CD4-positive, alpha-beta T cell treated with Interleukin-4 for 1 hour (primary cell): ENCODE data around the gene C1orf159.
"Not testable (repeated sequence)": the region's sequence is repeated elsewhere in the genome, so short reads cannot be mapped to it uniquely, and the experiment has no call there.

Experiments used
- DNase-seq, 2 donors: peaks; one replicate each; pipeline ENCODE4 v3.0.0-alpha.2; 2020 to 2022

Gene C1orf159

DNA sequence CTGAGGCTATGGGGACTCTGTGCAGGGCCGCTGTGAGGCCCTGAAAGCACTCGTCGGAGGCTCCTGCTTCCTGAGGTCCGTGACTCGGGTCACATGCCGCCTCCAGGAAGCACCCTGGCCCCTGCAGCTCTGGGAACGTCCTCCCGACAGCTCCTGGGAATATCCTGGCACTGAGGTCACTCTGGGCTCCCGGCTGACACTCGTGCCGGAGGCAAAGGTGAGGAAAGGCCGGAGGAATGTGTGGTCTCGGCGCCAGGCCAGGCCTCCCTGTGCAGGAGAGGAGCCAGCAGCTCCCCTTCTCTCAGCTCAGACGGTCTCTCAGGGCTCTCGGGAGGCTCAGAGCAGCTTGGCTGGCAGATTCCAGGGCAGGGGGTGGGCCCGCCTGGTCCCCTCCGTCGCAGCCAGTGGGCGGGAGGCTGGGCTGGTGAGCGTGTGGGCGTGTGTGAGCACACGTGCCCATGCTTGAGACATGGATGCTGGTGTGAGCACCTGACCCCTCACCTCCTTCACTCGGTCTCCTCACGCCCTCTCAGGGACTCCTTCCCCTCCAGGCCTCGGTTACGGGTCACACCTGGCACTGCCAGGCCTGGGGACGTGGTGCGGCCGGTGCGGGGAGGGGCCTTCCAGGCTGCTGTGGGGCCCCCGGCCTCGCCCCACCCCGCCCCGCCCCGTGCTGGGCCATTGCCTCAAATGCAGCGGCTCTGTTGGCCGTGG is 36.3 kb downstream of the C1orf159 start:
- DNase-seq = peak in 1 of 2 donors; percentile 26

DNA sequence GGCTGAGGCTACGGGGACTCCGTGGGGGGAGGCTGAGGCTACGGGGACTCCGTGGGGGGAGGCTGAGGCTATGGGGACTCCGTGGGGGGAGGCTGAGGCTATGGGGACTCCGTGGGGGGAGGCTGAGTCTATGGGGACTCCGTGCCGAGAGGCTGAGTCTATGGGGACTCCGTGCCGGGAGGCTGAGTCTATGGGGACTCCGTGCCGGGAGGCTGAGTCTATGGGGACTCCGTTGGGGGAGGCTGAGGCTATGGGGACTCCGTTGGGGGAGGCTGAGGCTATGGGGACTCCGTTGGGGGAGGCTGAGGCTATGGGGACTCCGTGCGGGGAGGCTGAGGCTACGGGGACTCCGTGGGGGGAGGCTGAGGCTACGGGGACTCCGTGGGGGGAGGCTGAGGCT is 38.5 kb downstream of the C1orf159 start:
- DNase-seq = not testable (repeated sequence)

DNA sequence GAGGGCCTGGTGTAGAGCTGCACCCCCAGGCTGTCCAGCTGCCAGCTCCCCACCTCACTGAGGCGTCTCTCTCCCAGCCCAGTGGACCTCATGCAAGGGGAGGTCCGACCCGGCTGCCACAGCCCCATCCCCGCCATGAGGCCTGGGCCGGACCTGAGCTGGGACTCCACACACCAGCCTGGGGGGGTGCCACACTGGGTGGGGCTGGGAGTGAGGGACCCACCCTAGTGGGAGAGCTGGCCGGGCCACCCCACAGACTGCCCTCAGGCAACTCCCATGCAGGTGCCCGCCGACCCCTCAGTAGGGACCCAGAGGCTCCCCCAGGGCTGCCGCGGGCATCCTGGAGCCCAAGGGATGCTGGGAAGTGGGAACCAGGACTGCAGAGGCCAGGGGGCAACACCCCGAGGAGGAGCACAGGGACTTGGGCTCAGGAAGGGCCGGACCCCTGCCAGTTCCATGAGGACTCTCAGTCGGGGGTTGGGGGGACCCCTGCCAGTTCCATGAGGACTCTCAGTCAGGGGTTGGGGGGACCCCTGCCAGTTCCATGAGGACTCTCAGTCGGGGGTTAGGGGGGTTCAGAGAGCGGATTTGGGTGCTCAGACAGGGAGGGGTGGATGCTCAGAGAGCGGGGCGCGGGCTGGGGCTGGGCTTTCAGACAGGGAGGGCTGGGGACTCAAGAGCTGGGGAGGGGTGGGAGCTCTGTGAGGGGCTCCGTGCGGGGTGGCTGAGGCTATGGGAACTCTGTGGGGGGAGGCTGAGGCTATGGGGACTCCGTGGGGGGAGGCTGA is 40.5 kb downstream of the C1orf159 start:
- no peak for DNase-seq

DNA sequence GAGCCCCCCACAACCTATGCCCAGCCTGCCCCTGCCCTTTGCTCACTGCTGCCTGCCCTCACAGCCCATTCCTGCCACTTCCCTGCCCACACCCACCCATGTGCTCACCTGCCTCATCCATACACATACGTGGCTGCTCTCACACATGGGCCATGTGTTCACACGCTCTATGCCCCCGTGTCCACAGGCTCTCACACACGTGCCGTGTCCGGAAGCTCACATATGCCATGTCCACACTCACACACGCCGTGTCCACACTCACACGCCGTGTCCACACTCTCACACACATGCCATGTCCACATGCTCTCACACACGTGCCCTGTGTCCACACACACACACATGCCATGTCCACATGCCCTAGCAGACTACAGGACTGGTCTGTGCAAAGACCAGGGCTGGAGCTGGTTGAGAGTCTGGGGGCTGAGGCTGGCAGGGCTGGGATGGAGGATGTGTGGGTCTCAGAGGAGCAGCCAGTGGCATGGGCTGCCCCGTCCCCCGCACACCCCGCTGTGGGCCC is 41.2 kb downstream of the C1orf159 start:
- no peak for DNase-seq

DNA sequence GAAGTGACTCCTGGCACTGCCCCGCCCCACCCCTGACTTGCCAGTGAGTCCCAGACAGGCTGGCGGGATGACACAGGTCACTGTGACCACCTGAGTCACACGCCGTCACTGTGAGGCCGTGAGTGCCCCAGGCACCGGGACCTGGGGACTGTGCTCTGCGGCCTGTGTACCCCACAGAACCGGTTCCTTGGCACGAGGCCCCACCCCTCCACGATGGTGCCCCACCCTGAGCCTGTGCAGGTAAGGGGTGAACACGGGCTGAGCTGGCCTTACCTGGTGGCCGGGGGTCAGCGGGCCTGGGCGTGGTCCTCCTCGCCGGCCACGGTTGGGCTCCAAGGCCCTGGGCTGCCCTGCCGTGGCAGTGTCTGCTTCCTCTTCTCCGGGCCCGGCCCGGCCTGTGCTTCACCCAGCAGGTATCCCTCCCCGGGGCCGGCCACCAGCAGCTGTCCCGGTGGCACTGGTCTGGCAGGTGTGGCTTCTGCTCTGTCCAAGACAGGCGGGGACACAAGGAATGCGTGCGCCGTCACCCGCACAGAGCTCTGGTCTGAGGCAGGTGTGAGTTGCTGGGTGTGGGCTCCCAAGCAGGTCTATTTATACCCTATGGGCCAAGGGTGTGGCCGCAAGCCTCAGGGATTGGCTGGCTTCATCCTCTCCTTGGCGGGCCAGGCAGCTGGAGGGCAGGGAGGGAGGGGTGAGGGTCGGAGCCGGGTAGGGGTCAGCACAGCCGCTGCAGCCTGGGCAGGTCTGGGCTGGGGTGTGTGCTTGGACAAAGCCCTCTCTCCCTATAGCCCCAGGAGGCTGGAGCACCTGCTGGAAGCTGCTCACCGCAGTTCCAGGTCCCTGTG is 41.9 kb downstream of the C1orf159 start, which contains the start of gene RNF223:
Gene RNF223 (minus strand): TSS at position 564 of the 845 bp plus-strand sequence. CDS start 1,740 bp downstream, outside the sequence.
- DNase-seq = no peak

DNA sequence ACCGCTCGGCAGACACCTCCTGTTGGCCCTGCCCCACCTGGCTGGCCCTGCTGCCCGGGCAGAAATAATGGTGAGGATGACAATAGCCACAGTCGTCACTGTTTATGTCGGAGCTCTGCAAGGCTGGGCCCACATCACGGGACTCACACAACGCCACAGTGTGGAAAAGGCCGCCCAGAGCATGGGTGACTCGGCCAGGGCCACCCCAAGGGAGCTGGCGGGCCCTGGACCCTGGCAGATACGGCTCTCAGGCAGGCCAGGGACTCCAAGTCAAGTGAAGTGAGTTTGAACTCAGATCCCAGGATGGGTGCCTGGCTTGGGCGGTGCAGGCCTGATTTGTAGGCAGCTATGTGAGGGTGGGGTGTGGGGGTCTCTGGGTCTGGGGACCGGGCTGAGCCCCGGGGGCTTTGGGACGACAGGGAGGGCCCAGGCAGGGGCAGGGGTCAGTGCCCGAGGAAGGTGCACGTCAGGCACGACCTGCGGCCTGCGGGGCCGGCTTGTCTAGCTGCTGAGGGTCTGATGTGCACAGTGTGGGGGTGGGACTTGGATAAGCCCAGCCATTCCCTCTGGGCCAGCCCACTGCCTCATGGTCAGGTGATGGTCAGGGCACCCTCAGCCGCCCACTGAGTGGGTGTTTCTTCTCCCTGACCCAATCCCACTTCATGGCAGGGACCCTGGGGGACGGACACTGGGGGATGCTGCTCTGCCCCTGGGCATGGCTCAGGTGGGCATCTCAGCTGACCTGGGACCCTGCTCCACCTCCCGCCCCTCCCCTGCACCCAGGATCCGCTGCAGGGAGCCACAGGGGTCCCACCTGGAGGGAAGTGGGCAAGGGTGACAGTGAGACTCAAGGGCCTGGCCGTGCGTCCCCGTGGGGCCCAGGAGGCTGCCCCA is 42.8 kb downstream of the C1orf159 start:
- DNase-seq = no peak

DNA sequence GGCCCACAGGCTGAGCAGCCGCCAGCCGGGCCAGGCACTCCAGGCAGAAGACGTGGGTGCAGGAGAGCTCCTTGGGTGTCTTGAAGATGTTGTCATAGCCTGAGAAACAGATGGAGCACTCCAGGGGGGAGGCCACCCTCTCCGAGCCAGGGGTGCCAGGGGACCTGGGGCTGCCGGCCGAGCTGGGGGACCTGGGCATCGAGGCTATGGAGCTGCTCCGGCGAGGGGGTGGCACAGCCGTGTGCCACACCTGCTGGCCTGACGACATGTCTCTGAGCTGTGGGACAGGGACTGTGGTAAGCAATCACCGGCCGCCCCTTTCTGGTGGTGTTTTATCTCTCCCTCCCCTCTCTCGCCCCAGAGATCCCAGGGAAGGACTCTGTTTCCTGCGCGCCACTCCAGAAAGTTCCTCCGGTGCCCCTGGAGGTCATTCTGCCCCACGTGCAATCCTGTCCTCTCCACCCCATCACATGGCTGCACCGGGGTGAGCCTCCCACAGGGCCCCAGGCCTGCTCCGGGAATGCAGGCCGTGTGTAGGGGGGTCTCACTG is 43.5 kb downstream of the C1orf159 start:
- no peak for DNase-seq

DNA sequence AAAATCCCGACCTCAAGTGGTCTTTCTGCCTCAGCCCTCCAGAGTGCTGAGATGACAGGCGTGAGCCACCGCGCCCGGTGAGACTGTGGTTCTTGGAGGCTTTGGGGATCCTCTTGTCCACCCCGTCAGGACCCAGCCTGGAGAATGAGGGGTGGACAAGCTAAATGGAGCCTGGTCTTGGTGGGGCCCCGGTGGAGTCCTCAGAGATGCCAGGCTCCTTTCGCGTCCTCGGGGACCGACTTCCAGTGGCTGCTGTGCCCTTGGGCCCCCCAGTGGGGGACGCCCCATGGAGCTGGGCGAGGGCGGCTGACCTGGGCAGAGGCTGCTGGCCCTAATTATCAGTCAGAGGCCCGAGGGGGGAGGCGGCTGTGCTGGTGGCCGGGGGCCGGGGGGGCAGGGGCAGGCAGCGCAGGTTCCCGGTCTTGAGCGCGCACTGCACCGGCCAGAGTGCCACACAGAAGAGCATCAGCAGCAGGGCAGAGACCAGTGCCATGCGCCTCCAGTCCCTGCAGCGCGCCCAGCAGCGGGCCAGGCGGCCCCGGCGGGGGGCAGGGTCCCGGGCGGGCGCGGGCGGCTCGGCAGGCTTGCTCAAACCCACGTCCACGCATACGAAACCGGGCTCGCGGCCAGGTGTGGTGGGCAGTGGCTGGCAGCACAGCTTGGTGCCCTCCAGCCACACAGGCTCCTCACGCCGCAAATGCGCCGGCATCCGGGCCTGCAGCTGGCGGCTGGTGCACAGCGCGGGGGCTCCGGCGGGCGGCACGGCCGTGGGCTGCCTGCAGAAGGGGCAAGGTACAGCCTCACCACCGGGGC is 44.2 kb downstream of the C1orf159 start:
- DNase-seq = no peak

DNA sequence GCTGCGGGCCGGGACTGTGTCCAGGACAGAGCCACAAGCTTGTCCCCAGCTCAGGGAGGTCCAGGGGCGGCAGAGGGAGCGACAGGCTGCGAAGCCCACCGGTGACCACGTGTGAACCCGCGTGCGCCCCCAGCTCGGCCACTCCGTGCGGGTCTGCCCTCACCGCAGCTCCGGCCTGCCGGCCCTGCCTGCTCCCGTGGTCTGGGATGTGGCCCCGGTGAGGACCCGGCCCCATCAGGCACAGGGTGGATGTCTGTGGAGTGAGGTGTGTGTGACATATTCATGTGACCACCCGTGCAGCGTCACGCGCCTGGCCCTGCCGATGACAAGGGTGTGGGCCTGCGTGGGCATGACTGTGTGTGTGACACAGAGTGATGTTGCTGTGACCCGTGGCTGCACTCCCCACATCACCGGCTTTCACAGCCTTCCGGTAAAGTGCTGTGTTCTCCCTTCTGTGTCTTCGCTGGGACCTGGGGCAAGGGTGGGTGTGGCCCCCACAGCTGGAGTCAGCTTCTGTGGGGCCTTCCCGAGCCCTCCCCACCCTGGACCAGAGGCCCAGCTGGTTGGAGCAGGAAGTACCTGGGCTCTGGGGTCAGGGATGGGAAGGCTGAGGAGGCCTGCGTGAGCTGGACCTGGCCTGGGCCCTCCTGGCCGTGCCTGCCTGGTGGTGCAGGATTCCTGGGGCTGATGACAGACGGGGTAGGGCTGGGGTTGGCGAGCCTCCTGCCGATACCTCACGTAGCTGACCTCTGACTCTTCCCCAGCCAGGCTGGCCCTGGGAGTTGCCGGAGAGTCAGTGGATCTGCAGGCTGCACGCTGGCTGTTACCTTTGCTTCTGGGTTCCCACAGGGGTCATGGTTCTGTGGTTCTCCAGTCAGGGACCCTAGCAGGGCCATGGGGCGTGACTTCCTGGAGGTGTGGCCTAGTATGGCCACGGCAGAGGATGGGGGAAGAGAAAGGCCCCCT is 45.9 kb downstream of the C1orf159 start:
- DNase-seq = peak in 1 of 2 donors; percentile 30

DNA sequence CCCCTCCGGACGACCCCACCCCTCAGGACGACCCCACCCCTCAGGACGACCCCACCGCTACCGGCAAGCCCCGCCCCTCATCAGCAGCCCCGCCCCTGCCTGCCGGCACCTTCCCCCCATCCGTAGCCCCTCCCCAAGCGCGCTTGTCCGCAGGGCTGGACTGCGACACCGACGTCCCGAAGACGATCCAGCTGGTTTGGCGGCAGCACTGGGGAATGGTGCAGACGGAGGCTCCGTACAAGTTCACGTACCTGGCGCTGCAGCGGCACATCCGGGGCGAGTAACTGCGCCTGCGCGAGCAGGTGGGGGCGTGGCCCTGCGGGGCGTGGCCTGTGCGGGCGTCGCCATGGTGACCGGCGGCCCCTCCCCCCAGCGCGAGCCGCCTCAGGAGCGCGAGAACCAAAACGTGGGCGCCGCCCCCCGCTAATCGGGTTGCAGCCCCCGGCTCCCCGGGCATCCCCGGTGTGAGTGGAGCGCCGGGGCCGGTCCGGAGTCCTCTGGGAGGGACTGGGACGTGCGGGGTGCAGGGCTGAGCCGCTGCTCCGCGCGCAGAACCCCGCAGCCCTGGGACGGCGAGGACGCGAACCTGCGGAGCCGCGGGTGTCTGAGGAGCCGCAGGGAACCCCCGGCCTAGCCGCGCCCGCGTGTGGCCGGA is 46.7 kb downstream of the C1orf159 start:
- peak; percentile 88 to 91 for DNase-seq

DNA sequence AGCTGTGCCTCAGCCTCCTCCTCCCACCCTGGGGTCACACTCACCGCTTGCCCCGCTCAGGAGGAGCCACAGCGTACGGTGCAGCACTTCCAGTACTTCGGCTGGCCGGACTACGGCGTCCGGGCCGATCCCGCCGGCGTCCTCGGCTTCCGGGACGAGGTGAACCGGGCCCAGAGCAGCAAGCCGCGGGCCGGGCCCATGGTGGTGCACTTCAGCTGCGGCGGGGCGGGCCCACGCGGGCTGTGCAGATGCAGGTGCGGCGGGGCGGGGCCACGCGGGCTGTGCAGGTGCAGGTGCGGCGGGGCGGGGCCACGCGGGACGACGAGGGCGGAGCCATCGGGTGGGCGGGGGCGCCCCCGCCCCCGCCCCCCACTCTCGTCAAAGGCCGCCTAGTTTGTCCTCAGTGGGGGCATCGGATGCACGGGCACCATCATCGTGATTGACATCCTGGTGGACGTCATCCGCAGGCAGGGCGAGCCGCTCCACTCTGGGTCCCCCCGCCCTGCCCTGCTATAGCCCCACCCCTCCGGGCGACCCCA is 47.3 kb downstream of the C1orf159 start:
- peak; percentile 71 to 75 for DNase-seq

DNA sequence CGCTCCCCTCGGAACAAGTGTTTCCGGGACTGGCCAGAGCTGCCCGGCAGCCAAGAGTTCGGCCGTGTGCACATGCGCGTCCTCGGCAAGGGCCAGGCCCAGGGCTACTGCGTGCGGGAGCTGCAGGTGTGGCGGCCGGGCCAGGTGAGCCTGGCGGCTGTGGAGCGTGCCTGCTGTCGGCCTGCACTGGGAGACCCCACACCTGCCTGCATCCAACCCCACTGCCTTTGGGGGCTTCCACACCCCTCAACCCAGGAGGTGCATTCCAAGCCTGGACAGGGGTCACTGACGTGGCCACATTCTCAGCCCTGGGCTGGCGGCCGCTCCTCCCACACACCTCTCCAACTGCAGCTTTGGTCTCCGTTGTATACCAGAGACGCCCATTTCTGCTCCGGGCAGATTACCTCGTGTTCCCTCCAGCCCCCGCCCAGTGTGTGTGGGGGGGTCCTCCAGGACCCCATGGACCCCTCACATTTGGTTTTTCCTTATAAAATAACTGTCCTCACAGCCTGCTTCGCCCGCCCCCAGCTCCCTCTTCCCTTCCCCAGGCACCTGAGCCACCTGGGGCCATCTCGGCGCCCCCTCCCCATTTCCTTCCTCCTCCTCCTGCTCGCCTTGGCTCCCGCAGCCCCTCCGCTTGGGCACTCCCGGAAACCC is 47.9 kb downstream of the C1orf159 start:
- no peak for DNase-seq

DNA sequence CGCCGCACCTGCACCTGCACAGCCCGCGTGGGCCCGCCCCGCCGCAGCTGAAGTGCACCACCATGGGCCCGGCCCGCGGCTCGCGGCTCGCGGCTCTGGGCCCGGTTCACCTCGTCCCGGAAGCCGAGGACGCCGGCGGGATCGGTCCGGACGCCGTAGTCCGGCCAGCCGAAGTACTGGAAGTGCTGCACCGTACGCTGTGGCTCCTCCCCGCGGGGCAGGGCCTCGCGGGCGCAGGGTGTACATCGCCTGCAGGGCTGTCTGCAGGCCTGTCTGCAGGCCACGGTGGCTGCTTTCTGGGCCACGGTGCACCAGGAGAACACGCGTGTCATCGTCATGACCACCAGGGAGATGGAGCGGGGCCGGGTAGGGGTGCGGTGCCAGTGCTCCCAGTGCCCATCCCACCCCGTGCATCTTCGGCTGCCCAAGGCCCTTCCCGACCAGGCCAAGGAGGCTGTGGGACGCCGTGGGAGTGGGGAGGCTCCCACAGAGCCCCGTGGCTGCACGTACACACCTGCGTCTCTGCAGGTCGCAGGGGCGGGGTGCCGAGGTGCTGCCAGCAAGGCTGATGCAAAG is 48.5 kb downstream of the C1orf159 start:
- DNase-seq = no peak

DNA sequence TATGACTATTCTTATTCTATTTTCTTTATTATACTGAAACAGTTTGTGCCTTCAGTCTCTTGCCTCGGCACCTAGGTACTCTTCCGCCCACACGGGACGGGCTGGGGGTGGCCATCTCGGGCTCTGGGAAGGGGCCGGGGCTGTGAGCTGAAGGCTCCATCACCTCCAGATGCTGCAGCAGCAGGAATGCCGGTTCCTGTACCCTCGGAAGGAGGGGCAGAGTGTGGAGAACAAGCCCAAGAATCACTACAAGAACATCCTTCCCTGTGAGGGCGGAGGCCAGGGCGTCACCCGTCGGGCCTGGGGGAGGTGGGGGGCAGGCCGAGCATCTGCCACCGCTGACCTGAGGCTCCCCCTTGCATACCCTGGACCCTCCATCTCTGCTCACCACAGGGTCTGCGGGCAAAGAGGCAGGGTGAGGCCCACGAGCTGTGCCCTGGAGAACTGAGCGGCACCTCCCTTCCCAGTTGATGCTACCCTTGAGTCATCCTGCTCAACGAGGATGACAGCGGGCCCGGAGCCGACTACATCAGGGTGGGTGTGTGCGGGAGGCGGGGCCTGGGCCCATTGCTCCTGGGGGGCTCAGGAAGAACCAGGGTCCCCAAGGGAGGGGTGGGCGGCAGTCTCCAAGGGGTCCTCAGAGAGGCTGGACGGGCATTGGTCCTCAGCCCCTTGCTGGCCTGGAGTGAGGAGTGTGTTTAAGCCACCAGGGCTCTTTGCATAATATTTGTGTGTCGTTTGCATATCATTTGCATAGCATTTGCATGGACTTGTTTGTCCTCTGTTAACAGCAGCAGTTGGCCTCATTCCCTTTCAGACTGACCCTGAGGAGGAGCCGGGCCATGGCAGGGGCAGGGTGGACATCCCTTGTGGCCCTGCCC is 49.2 kb downstream of the C1orf159 start:
- DNase-seq = no peak

DNA sequence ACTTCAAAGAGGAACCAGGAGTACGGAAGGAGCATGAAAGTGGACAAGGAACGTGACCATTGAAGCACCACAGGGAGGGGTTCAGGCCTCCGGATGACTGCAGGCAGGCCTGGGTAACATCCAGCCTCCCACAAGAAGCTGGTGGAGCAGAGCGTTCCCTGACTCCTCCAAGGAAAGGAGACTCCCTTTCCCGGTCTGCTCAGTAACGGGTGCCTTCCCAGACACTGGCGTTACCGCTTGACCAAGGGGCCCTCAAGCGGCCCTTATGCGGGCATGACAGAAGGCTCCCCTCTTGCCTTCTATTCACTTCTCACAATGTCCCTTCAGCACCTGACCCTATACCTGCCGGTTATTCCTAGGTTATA is 50.0 kb downstream of the C1orf159 start:
- DNase-seq = not testable (repeated sequence)

DNA sequence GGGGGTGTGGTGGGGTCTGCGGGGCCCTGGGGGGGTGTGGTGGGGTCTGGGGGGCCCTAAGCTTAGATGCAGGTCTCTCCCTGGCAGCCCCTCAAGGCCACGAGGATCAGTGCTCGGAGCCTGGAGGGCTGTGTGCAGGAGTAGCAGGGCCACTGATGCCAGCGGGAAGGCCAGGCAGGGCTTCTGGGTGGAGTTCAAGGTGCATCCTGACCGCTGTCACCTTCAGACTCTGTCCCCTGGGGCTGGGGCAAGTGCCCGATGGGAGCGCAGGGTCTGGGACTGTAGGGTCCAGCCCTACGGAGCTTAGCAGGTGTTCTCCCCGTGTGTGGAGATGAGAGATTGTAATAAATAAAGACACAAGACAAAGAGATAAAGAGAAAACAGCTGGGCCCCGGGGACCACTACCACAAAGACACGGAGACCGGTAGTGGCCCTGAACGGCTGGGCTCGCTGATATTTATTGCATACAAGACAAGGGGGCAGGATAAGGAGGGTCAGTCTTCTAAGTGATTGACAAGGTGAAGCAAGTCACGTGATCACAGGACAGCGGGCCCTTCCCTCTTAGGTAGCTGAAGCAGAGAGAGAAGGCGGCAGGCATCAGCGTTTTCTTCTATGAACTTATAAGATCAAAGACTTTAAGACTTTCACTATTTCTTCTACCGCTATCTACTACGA is 50.5 kb downstream of the C1orf159 start:
- DNase-seq = no peak
